ENCODE data around the gene MEIG1. TPM values are rescaled to one million over a fixed set of nuclear protein-coding genes. Genes with fewer than 3 reads are reported as not detected.
A peak's percentile ranks its signal among the peaks of the same experiment; 100 is the strongest.

The MEIG1 gene
- total and polyA plus RNA-seq, 2 donors (not counting 1 experiment from before 2014, with no cell fraction given), result 0.33 TPM; not detected in 1

DNA sequence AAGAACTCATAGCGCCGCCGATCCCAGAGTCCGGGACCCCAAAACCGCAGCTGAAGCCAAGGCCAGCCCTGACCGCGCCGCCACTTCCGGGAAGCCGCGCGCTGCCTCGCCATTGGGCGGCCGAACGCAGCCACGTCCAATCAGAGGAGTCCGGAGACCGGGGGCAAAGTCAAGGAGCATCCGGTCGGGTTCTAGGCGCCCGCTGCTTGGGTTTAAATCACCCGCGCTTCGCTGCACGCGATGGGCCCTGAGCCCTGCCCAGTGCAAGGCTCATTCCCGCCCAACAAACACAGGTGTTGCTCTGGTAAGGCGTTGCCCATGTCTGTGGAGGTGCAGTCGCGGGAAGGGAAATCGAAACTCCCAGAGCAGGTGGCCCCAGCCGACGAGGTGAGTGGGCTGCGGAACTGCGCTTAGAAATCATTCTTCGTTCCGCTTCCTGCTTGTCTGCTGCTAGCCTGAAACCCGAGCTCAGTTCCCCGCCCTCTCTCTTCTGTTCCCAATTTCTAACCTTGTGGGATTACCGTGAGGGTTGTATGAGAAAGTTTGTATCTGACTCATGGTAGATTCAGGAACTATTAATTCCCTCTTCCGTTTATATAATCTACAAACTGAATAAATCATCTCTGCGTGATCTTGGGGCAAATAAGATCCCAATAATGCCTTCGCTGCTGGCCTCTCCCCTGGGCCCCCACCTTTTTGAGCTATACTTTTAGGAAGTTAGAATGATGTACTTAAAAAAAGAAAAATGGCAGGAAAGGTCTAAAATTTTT lies 5.0 kb upstream of the MEIG1 start, which contains the start of gene DCLRE1C:
DCLRE1C (minus strand) TSS at position 96 of the 770 bp plus-strand sequence; CDS start at position 10, 86 bp downstream.
- peak; percentile 86 to 91 for DNase-seq (ENCODE audit: low read depth in 2 of 2)
- Histone ChIP-seq H3K9me3 (ENCODE audit: control insufficient read depth, insufficient read depth, low read depth, low read length) (no peaks in the 10 kb centered on the region), H3K9ac (ENCODE audit: insufficient read depth, low read length) (peak within 1 kb of the TSS; percentile 80), H3K4me1 (ENCODE audit: control insufficient read depth, extremely low read depth, insufficient read depth, low read length) (peaks cover 2% of the 10 kb centered on the region), H3K4me2 (ENCODE audit: extremely low read depth, insufficient read depth, low read length) (peak within 1 kb of the TSS; percentile 95), H4K20me1 (ENCODE audit: control insufficient read depth, extremely low read depth, insufficient read depth, low read length) (no peaks in the 10 kb centered on the region), H2AFZ (ENCODE audit: low read length) (peak within 1 kb of the TSS; percentile 94), H3K27me3 (ENCODE audit: control insufficient read depth, insufficient read depth, low read length) (no peaks in the 10 kb centered on the region), H3K27ac (ENCODE audit: insufficient read depth, low read length) (peak within 1 kb of the TSS; percentile 82), H3K36me3 (ENCODE audit: control insufficient read depth, insufficient read depth, low read length) (no peaks in the 10 kb centered on the region), H3K79me2 (ENCODE audit: control insufficient read depth, insufficient read depth, low read length) (peaks cover 34% of the 10 kb centered on the region), H3K4me3 (replicated peaks in 1 of 4; ENCODE audit: control extremely low read depth in 1 of 4, insufficient read depth in 1 of 4, low read depth in 3 of 4, low read length in 4 of 4) (peak within 1 kb of the TSS; percentile 54 to 82 (median 76))
- no peak for TF ChIP-seq EZH2 (IDR thresholded peaks at IDR 0.05; ENCODE audit: low read length, missing control alignments)
- TF ChIP-seq CTCF (conservative IDR thresholded peaks at IDR 0.05 in 1 of 2, IDR thresholded peaks at IDR 0.05 in 1 of 2; ENCODE audit: low read depth in 1 of 2, low read length in 2 of 2), result no peak

- no peaks in the 10 kb centered on the region for H3K27me3 ChIP-seq (ENCODE audit: control insufficient read depth, insufficient read depth, low read length)
- H2AFZ ChIP-seq (ENCODE audit: low read length), result no peak overlapping the region
- peak overlapping the region; percentile 82 for H3K27ac ChIP-seq (ENCODE audit: insufficient read depth, low read length)
- H3K79me2 ChIP-seq (ENCODE audit: control insufficient read depth, insufficient read depth, low read length), result peaks cover 30% of the 10 kb centered on the region
- H3K4me1 ChIP-seq (ENCODE audit: control insufficient read depth, extremely low read depth, insufficient read depth, low read length), result peaks cover 2% of the 10 kb centered on the region
- no peak for TF ChIP-seq EZH2 (IDR thresholded peaks at IDR 0.05; ENCODE audit: low read length, missing control alignments)
- TF ChIP-seq CTCF (conservative IDR thresholded peaks at IDR 0.05 in 1 of 2, IDR thresholded peaks at IDR 0.05 in 1 of 2; ENCODE audit: low read depth in 1 of 2, low read length in 2 of 2), result no peak
- H3K4me2 ChIP-seq (ENCODE audit: extremely low read depth, insufficient read depth, low read length), result peak overlapping the region; percentile 95
- H3K9ac ChIP-seq (ENCODE audit: insufficient read depth, low read length), result no peak overlapping the region
- no peaks in the 10 kb centered on the region for H4K20me1 ChIP-seq (ENCODE audit: control insufficient read depth, extremely low read depth, insufficient read depth, low read length)
- H3K4me3 ChIP-seq (replicated peaks in 1 of 4; ENCODE audit: control extremely low read depth in 1 of 4, insufficient read depth in 1 of 4, low read depth in 3 of 4, low read length in 4 of 4), result peak overlapping the region in 2 of 4 experiments; percentile 70 to 82
- no peaks in the 10 kb centered on the region for H3K36me3 ChIP-seq (ENCODE audit: control insufficient read depth, insufficient read depth, low read length)
- no peaks in the 10 kb centered on the region for H3K9me3 ChIP-seq (ENCODE audit: control insufficient read depth, insufficient read depth, low read depth, low read length)
- DNase-seq (ENCODE audit: low read depth in 2 of 2), result no peak
Observed at GRCh38 chr10:14954934-14955333, 4.3 kb upstream of the MEIG1 start.

GRCh38 chr10:14958872-14959220 lies 342 bp upstream of the MEIG1 start:
- no peaks in the 10 kb centered on the region for H3K27me3 ChIP-seq (ENCODE audit: control insufficient read depth, insufficient read depth, low read length)
- no peaks in the 10 kb centered on the region for H3K36me3 ChIP-seq (ENCODE audit: control insufficient read depth, insufficient read depth, low read length)
- H4K20me1 ChIP-seq (ENCODE audit: control insufficient read depth, extremely low read depth, insufficient read depth, low read length), result no peaks in the 10 kb centered on the region
- H3K9me3 ChIP-seq (ENCODE audit: control insufficient read depth, insufficient read depth, low read depth, low read length), result no peaks in the 10 kb centered on the region
- peak overlapping the region; percentile 92 for H3K4me2 ChIP-seq (ENCODE audit: extremely low read depth, insufficient read depth, low read length)
- peak overlapping the region; percentile 93 for H3K27ac ChIP-seq (ENCODE audit: insufficient read depth, low read length)
- no peak for DNase-seq (ENCODE audit: low read depth in 2 of 2)
- H2AFZ ChIP-seq (ENCODE audit: low read length), result peak overlapping the region; percentile 99
- H3K79me2 ChIP-seq (ENCODE audit: control insufficient read depth, insufficient read depth, low read length), result no peaks in the 10 kb centered on the region
- peaks cover 2% of the 10 kb centered on the region for H3K4me1 ChIP-seq (ENCODE audit: control insufficient read depth, extremely low read depth, insufficient read depth, low read length)
- peak overlapping the region; percentile 55 to 96 (median 72) for H3K4me3 ChIP-seq (replicated peaks in 1 of 4; ENCODE audit: control extremely low read depth in 1 of 4, insufficient read depth in 1 of 4, low read depth in 3 of 4, low read length in 4 of 4)
- no peak for TF ChIP-seq CTCF (conservative IDR thresholded peaks at IDR 0.05 in 1 of 2, IDR thresholded peaks at IDR 0.05 in 1 of 2; ENCODE audit: low read depth in 1 of 2, low read length in 2 of 2)
- TF ChIP-seq EZH2 (IDR thresholded peaks at IDR 0.05; ENCODE audit: low read length, missing control alignments), result no peak
- peak overlapping the region; percentile 75 for H3K9ac ChIP-seq (ENCODE audit: insufficient read depth, low read length)

Data from fibroblast of lung (primary cell).